ENCODE results near the gene ARHGAP10.
"Not testable (repeated sequence)": the region's sequence is repeated elsewhere in the genome, so short reads cannot be mapped to it uniquely, and the experiment has no call there.

ARHGAP10 gene

GRCh38 chr4:147794787-147795413 is 63.0 kb downstream of the ARHGAP10 start:
- DNase-seq (ENCODE audit: low spot score) = no peak

GRCh38 chr4:147799057-147799456 is 67.2 kb downstream of the ARHGAP10 start:
- not testable (repeated sequence) for DNase-seq (ENCODE audit: low spot score)

DNA sequence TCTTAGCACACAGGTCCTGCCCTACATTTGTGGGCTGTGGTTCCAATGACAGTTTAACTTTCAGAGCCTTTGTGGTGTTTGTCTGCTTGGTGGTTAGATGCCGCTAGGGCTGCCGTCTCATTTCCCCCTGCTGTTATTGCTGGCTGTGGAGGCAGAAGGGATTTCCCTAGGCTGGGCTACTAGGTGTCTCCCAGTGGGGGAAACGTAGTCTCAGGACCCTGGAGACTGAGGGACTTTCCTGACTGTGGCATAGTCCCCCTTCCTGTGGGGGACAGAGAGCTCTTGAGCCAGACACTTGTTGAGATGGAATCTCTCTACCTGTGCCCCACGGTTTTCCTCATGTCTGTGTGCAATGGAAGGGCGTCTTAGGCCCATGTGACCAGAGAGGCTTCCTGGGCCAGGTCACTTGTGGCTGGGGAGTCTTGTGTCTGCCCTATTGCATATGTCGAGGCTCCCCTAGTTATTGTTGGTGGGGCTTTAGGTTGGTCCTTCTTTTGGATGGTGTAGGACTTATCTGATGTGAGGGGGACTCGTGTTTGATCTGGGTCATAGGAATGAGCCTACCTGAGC is 68.2 kb downstream of the ARHGAP10 start:
- no peak for DNase-seq (ENCODE audit: low spot score)

DNA sequence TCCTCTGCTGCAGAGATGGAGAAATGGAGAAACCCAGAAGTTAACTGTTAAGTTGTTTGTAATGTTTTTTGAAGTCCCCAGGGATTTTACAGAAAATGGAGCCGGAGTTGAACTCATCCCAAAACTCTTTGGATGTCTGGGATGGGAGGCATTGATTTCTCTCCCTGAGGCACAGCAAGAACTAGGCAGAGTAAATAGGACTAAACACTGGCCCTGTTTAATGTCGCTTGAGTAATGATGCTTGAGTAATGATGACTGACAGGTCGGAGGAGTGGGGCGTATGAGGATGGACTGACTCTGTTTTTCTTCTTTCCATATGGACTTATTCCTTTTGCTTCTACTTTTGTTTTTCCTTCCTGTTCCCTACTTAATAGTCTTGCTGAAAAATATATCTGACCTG is 69.9 kb downstream of the ARHGAP10 start:
- no peak for DNase-seq (ENCODE audit: low spot score)

DNA sequence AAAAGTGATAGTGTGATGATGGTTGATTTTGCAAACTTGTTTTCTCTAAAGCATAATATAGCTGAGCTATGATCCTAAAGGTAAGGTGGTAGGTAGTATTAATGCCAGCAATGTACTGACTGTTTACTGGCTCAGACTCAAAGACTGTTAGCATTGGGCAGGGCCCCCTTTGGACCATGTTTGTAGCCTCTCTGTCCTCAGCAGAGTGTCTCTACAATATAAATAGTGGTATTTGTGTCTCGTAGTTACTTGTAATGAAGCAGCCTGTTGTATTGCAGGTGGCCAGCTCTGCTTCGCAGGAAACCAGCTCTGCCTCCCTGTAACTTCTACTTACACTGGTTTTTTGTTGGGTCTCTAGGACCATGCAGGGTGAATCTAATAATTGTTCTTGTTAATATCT is 70.5 kb downstream of the ARHGAP10 start:
- DNase-seq (ENCODE audit: low spot score) = no peak

- no peak for DNase-seq (ENCODE audit: low spot score)
Measured at GRCh38 chr4:147805946-147806345, 74.1 kb downstream of the ARHGAP10 start.

GRCh38 chr4:147808447-147808846 is 76.6 kb downstream of the ARHGAP10 start:
- no peak for DNase-seq (ENCODE audit: low spot score)

DNA sequence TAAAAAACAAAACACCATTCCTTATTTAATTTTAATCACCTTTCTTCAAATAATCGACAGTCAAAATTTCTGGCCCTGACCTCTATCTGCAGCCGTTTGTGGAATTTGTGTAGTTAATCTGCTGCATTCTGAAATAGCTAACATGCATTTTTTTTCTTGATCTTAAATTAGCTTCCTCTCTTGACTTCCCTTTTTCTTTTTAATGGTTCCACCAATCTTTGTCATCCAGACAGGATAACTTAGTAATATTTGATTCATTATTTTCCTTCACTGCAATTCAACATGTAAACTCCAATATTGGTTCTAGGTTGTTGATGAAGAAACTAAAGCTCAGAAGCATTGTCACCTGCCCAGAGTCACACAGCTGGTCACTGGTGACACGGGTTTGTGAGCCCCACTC is 77.3 kb downstream of the ARHGAP10 start:
- no peak for DNase-seq (ENCODE audit: low spot score)

DNA sequence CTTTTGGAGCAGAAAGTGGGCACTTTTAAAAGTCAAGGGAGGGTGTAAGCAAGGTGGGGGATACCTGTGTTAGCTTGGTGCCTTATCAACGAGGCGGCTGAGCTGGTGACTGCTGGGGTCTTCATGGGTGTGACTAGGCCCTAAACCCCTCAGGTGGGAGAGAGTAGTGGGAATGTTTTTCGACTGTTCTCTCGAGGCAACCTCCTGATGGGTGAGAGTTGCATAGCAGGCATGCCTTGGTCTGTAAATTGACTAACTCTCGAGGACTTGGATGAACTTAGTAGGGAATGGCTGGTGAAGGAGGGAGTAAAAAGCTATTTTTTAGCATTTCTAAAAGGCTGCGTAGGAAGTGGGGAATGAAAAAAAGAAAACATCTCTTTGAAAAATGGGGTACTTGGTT is 80.0 kb downstream of the ARHGAP10 start:
- no peak for DNase-seq (ENCODE audit: low spot score)

- no peak for DNase-seq (ENCODE audit: low spot score)
Measured at GRCh38 chr4:147813109-147813773, 81.4 kb downstream of the ARHGAP10 start.

DNA sequence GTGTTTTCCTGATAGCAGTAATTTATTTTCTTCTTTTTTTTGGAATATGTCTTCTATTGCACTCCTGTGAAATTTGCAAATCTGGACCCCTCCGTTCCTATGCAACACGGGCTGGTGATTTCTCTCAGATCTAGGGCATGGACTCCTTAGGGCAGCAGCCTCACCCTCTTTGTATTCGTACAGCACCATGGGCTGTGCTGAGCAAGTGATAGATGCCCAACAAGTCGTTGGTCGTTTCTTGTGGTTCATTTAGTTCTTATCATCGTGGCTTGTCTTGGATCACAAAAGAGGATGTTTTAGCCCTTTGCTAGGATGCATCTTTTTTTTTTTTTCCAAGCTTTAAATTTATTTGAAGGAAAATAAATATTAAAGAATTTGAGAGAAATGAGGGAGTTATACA is 82.1 kb downstream of the ARHGAP10 start:
- no peak for DNase-seq (ENCODE audit: low spot score)

GRCh38 chr4:147814376-147814775 is 82.5 kb downstream of the ARHGAP10 start:
- no peak for DNase-seq (ENCODE audit: low spot score)

DNA sequence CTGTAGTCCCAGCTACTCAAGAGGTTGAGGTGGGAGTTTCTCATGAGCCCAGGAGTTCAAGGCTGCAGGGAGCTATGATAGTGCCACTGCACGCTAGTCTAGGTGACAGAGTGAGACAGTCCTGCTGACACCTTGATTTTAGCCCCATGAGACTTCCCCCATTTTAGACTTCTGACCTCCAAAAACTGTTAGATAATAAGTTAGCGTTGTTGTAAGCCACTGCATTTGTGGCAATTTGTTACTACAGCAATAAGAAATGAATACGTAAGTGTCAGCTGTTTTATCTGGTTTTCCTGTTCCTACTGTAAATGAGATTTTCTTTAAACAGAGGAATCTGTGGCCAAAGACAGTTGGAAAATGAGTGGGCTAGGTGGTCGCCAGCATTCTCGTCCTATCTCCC is 83.9 kb downstream of the ARHGAP10 start:
- DNase-seq (ENCODE audit: low spot score) = no peak

DNA sequence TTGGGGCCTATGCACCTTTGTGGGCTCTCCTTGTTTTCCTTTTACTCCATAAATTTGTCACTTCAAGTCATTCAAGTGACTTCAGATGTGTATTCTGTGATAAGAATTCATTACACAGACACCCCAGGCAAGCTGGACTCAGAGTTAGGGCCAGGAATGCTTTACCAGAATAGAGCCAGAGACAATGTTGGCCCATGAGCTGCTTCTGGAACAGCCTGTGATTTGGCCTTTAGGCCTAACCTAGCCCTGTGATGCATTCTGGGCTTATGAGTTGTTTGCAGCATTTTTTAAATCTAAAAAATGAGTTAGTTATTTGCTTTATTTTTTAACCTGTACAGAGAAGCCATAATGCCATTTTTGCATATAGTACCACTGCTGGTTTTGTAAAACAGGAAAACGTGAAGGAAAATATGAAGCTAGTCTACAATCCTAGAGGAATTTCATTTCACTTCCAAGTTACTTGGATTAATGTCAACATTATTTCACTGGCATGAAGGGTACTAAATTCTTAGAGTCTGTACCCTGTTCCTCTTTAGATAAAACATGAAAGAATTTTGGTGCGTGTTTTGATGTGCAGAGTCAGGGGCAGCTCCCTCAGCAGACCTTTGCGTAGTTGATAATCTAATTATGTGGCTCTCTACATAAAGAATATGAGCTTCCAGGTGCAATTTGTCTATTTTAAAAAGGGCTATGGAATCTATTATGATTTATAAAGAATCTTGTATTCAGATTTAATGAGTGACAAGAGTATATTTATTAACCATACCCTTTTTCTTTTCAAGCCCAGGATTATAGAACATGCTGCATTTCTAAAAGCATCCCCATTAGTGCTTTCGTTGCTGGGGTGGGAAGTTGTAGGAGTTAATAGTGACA is 84.7 kb downstream of the ARHGAP10 start:
- DNase-seq (ENCODE audit: low spot score) = no peak

- DNase-seq (ENCODE audit: low spot score) = no peak
Measured at GRCh38 chr4:147820975-147821374, 89.1 kb downstream of the ARHGAP10 start.

GRCh38 chr4:147821555-147821954 is 89.7 kb downstream of the ARHGAP10 start:
- no peak for DNase-seq (ENCODE audit: low spot score)

- DNase-seq (ENCODE audit: low spot score) = no peak
Measured at GRCh38 chr4:147822128-147822527, 90.2 kb downstream of the ARHGAP10 start.

- no peak for DNase-seq (ENCODE audit: low spot score)
Measured at GRCh38 chr4:147823130-147823529, 91.2 kb downstream of the ARHGAP10 start.

- no peak for DNase-seq (ENCODE audit: low spot score)
Measured at GRCh38 chr4:147824316-147824715, 92.4 kb downstream of the ARHGAP10 start.

- DNase-seq (ENCODE audit: low spot score) = no peak
Measured at GRCh38 chr4:147824884-147825283, 93.0 kb downstream of the ARHGAP10 start.

GRCh38 chr4:147825451-147826287 is 93.8 kb downstream of the ARHGAP10 start:
- no peak for DNase-seq (ENCODE audit: low spot score)

- DNase-seq (ENCODE audit: low spot score) = no peak
Measured at GRCh38 chr4:147826288-147826646, 94.4 kb downstream of the ARHGAP10 start.
